Stimulated activated CD8-positive, alpha-beta memory T cell treated with anti-CD3 and anti-CD28 coated beads, Interleukin-7, amount 100 ng/mL, for 24 hours (primary cell): ENCODE data around the gene GFI1B.

ENCODE experiments used
- DNase-seq: peaks from one replicate; pipeline ENCODE4 v3.0.0-alpha.2; 2020; ENCODE audit warnings: low read depth

Gene GFI1B

DNA sequence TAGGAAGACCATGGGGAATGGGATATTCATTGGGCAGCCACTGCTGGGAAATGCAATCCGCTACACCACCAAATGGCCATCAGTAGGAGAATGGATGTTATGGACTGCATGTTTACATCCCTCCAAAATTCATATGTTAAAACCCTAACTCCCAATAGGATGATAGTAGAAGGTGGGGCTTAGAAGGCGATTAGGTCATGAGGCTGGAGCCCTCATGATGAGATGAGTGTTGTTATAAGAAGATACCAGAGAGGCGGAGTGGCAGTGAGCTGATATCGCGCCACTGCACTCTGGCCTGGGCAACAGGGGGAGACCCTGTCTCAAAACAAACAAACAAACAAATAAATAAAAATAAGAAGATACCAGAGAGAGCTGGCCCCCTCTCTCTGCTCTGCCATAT lies 36.2 kb downstream of the GFI1B start:
- no peak for DNase-seq

DNA sequence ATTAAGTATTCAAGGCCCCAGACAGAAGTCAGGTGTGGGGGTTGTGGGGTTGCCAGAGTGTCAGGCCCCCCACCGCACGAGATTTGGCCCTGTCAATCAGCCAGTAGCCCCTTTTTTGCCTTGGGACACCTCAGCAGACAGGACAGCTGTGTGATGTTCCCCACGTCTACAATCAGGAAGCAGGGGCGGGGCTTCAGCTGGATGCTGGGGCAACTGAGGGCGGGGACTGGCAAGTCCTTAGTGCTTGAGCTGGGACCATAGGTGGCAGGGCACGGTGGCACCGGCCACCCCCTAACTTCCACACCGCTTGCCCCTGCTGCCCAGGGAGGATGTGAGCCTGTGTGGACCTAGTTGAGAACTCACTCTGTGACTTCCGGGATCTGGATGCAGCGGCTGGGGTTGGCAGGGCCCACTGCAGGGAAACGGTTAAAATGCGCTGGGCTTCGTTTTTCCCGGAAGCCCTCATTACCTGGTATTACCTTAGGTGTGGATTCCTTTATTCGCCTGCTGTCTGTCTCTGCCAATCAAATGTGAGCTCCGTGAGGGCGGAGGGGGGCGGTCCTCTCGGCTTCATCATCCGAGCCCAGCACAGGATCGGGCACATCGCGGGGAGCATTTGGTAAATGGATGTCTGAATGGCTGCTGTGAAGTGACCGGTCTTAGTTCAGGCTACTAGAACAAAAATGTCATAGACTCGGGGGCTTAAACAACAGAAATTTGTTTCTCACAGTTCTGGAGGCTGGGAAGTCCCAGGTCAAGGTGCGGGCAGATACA lies 44.8 kb downstream of the GFI1B start:
- no peak for DNase-seq

DNA sequence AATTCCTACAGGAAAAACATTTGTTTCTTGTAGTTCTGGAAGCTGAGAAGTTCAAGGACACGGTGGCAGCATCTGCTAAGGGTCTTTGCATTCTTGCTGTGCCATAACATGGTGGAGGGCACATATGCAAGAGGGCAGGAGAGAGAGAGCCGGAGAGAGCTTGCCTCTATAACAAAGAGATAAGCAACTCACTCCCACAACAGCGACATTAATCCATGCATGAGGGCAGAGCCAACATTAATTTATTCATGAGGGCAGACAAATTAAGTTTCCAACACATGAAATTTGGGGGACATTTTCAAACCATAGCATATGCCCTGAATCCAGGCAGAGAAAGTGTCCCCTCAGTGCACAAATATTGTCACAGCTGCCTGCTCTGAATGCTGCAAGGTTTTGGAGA lies 47.9 kb downstream of the GFI1B start:
- no peak for DNase-seq

DNA sequence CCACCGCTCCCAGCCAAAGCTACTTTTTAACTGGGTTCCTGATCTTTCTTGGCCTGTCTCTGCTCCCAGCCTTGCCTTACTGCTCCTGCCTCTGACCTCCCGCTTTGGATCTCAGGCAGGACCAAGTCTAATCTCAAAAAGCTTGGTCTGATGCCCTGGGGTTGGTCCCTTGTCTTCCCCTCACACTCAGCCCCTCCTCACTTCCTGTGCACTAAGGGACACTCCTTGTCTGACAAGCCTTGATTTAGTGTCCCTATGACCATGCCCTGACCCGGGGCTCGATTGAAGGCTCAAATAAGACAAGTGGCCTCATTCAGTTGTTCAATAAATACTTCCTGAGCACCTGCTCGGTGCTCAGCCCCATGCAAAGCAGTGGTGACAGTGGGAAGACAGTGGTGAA lies 48.6 kb downstream of the GFI1B start:
- no peak for DNase-seq

DNA sequence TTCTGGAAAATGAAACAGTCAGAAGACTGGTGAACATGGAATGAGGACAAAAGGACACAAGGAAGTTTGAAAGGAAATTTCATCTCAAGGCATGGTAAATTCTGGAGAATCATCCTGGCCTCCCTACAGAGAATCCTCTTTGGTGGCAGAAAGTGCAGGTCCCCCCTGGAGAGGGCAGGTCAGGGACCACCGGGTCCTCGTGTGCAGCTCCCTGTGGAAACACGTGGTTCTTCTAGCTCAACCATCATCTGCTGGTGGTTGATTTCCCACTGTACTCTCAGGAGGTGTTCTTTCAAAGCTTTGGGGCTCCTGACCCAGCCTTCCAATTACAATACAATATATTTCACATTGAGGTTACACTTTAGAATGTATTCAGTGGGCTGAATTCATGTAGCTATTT lies 49.7 kb downstream of the GFI1B start:
- DNase-seq: no peak

DNA sequence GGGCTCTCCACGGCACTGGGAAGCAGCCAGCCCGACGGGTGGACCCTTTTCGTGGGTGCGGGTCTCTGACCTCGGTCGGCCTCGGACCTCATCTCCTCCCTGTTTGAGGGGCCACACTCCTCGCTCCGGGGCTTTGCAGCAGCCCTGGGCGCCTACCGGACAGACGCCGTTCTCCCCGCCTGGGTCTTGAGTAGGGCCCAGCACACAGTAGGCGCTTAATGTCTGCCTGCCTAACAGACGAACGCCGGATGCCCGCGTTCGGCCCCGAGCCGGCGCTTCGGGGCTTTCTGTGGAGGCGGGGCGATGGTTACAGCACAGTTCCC lies 51.5 kb downstream of the GFI1B start:
- DNase-seq: no peak

DNA sequence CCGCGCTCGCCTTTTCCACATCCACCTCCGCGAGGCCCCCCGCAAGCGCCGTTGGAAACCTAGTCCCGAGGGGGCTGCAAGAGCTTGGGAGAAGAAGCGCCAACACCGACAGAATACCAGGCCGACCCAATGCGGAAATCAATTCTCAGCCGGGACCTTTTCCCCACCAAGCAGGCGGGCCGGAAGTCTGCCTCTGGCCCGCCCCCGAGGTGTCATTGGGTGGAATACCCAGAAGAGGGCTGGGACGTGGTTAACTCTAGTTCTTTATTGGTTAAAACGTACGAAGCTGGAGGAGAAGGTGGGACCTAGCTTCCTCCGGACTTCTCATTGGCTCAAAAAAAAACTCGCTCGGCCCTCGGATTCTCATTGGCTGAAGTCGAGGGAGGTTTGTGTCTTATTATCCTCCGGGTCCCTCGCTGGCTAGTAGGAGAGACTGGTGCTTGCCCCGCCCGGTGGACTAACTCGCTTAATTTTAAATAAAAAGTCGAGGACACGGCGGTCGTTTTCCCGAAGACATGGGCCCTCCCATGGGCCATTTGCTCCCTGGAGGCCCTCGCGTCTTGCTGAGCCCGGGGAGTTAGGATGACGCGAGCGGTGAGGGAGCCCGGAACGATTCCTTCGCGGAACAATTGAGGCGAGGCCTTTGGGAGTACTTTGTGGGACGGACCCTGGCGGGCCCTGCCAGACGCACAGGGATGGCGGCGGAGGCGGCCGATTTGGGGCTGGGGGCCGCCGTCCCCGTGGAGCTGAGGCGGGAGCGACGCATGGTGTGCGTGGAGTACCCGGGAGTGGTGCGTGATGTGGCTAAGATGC lies 52.0 kb downstream of the GFI1B start, which contains the start of gene GTF3C5:
GTF3C5 (plus strand) TSS at position 681 of the 813 bp plus-strand sequence; CDS start at position 696, 15 bp downstream.
- DNase-seq: peak; percentile 75

DNA sequence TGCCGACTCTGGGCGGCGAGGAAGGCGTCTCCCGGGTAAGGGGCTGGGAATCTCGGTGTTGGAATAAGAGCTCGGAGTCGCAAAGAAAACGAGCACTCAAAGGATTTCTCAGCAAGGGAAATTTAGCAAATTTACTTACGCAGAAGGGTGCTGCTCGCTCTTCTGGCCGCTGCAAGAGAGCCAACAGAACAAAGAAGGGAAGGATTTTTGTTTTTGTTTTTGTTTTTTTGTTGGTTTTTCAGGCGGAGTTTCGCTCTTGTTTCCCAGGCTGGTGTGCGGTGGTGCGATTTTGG lies 52.6 kb downstream of the GFI1B start:
- DNase-seq: no peak

DNA sequence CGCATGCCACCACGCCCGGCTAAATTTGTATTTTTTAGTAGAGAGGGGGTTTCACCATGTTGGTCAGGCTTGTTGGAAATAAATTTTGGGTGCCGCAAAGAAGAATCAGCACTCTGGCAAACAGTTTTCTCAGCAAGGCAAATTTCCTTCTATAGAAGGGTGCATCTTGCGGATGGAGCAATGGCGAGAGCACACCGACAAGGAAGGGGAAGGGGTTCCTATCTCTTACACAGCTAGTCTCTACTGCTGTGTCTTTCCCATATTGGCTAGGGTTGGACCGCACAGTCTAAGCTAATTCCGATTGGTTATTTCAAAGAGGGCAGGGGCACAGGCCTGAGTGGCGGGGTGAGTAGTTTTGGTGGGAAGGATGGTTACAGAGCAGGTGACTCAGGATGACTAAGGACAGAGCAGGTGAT lies 53.0 kb downstream of the GFI1B start:
- DNase-seq: no peak

DNA sequence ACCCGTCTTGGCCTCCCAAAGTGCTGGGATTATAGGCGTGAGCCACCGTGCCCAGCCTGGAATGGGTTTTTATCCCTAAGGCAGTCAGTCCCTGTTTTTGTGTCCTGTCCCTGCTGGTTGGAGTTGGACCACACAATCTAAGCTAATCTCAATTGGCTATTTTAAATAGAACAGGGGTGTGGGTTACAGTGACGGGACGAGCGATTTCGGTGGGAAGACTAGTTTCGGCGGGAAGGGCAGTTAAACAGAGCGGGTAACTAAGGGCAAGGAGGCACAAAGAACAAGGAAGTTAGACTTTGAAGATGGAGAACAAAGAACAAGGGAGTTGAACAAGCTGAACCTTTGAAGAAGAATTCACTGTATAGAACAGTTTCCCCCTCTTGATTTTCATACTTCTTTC lies 53.7 kb downstream of the GFI1B start:
- DNase-seq: no peak

DNA sequence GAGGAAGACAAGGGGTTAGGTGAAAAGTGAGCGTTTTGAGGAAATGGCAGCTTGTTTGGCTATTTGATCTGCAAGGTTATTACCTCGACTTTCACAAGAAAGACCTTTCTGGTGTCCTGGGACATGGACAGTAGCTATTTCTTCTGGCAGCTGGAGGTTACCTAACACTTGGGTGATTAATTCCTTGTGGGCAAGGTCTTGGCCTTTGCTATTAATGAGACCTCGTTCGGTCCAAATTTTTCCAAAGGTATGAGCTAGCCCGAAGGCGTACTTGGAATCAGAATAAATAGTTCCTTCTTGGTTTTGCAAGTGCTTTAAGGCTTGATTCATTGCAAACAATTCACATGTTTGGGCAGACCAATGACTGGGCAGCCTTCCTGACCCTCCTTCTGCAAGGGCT lies 57.2 kb downstream of the GFI1B start:
- no peak for DNase-seq

DNA sequence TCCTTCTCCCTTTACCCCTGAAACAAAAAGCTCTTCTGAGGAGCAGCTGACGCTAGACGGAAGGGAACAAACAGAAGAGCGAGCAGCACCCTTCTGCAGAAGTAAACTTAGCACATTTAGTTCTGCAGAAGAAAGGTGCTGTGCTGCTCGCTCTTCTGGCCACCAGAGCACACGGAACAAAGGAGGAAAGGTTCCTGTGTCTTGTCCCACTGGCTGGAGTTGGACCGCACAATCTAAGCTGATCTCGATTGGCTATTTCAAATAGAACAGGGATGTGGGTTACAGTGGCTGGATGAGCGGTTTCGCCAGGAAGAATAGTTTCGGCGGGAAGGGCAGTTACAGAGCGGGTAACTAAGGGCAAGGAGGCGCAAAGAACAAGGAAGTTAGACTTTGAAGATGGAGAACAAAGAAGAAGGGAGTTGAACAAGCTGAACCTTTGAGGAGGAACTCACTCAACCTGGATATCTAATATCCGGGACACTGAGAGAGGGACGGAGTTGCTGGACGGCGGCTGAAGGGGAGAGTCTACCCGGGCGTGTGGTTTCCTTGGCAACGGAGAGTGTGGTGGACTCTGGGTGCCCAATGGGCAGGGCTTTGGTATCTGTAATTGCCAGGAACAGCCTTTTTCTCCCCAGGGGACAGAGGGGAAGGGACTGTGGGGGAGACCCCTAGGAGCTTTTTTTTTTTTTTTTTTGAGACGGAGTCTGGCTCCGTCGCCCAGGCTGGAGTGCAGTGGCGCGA lies 59.5 kb downstream of the GFI1B start:
- no peak for DNase-seq

DNA sequence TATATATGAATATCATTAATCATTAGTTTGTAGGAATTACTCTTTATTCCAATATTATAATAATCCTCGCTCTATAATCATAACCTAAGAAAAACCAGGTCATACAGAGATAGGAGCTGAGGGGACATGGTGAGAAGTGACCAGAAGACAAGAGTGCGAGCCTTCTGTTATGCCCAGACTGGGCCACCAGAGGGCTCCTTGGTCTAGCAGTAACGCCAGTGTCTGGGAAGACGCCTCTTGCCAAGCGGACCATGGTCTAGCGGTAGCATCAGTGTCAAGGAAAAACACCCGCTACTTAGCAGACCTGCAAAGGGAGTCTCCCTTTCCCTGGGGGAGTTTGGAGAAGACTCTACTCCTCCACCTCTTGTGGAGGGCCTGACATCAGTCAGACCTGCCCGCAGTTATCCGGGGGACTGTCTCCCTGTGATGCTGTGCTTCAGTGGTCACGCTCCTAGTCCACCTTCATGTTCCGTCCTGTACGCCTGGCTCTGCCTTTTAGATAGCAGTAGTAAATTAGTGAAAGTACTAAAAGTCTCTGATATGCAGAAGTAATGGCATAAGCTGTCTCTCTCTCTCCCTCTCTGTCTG lies 62.5 kb downstream of the GFI1B start:
- peak; percentile 19 for DNase-seq
